COLO668 (cell line): ENCODE measurements around the gene COL6A2.

ENCODE experiments used
- DNase-seq: peaks from one replicate; lab custom pipeline; 2025; ENCODE audit not compliant: unreplicated experiment; lab: John Stamatoyannopoulos, UW

Gene COL6A2

GRCh38 chr21:46124083-46124925 is 26.4 kb downstream of the COL6A2 start:
- DNase-seq, result no peak

GRCh38 chr21:46124926-46125845 is 27.3 kb downstream of the COL6A2 start:
- DNase-seq, result no peak

GRCh38 chr21:46125846-46126301 is 28.0 kb downstream of the COL6A2 start:
- no peak for DNase-seq

GRCh38 chr21:46126309-46127238 is 28.7 kb downstream of the COL6A2 start:
- no peak for DNase-seq

GRCh38 chr21:46127239-46128105 is 29.6 kb downstream of the COL6A2 start:
- no peak for DNase-seq

GRCh38 chr21:46128106-46128932 is 30.4 kb downstream of the COL6A2 start:
- DNase-seq, result no peak

- no peak for DNase-seq
These were observed 31.1 kb downstream of the COL6A2 start for GRCh38 chr21:46128933-46129571.

GRCh38 chr21:46129846-46130651 is 32.1 kb downstream of the COL6A2 start:
- no peak for DNase-seq

- no peak for DNase-seq
These were observed 33.1 kb downstream of the COL6A2 start for GRCh38 chr21:46130831-46131587.

GRCh38 chr21:46131588-46131837 is 33.6 kb downstream of the COL6A2 start:
- no peak for DNase-seq

- no peak for DNase-seq
These were observed 34.1 kb downstream of the COL6A2 start for GRCh38 chr21:46131838-46132651.

- DNase-seq, result no peak
These were observed 38.0 kb downstream of the COL6A2 start for GRCh38 chr21:46135782-46136395.

GRCh38 chr21:46136739-46137349 is 38.9 kb downstream of the COL6A2 start:
- no peak for DNase-seq

- no peak for DNase-seq
These were observed 40.0 kb downstream of the COL6A2 start for GRCh38 chr21:46137908-46138307.

GRCh38 chr21:46138383-46138970 is 40.6 kb downstream of the COL6A2 start:
- DNase-seq, result no peak
